ENCODE results near the gene CLDN14. TPM values are rescaled to one million over a fixed set of nuclear protein-coding genes. Genes with fewer than 3 reads are reported as not detected.

The CLDN14 gene
- total and polyA plus RNA-seq, 2 experiments from 2014 or later, result not detected

DNA sequence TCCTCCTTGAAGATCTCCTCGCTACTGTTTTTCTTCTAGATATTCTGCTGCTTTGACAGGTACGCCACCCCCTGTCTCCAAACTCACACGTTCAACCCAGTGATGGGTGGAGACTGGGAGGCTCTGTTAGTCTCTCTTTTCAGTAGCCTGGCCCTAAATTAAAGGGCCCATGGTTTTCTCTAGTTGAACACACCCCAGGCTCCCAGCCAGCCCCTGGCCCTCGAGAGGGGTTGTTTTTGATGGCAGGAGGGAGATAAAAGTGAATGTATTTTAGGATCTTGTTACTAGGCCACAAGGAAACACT is 21.6 kb upstream of the CLDN14 start:
- Mint-ChIP-seq H3K27me3 (ENCODE audit: insufficient read depth, low read depth, poor library complexity) (peaks cover 2% of the 10 kb centered on the region), H3K4me1 (peaks cover 4% of the 10 kb centered on the region; the same call in 1 of the 3 replicates), H3K36me3 (ENCODE audit: low read depth) (no peaks in the 10 kb centered on the region), H3K27ac (no peak overlapping the region), H3K9me3 (peaks cover 5% of the 10 kb centered on the region; the same call in 2 of the 3 replicates), H3K4me3 (no peak overlapping the region)
- Histone ChIP-seq H4K20me1 (replicated peaks; ENCODE audit: insufficient read depth) (no peaks in the 10 kb centered on the region), H3K4me3 (no peak overlapping the region), H3K4me1 (ENCODE audit: insufficient read depth) (no peaks in the 10 kb centered on the region), H3K79me2 (replicated peaks; ENCODE audit: insufficient read depth) (no peaks in the 10 kb centered on the region), H3F3A (replicated peaks; ENCODE audit: low read depth) (no peaks in the 10 kb centered on the region), H3K36me3 (ENCODE audit: insufficient read depth) (no peaks in the 10 kb centered on the region), H3K27me3 (ENCODE audit: insufficient read depth) (no peaks in the 10 kb centered on the region), H2AFZ (no peak overlapping the region), H3K27ac (ENCODE audit: low read depth) (no peak overlapping the region), H3K4me2 (no peak overlapping the region), H3K9me2 (ENCODE audit: insufficient read depth) (no peaks in the 10 kb centered on the region)
- ATAC-seq (no peak), DNase-seq (ENCODE audit: low spot score) (no peak)
- no peak for TF ChIP-seq EZH2 (IDR thresholded peaks at IDR 0.05; ENCODE audit: low read depth, unreplicated experiment)
- TF ChIP-seq STAT1 (IDR thresholded peaks at IDR 0.05; ENCODE audit: unreplicated experiment), result no peak
- TF ChIP-seq, protein P1, sequence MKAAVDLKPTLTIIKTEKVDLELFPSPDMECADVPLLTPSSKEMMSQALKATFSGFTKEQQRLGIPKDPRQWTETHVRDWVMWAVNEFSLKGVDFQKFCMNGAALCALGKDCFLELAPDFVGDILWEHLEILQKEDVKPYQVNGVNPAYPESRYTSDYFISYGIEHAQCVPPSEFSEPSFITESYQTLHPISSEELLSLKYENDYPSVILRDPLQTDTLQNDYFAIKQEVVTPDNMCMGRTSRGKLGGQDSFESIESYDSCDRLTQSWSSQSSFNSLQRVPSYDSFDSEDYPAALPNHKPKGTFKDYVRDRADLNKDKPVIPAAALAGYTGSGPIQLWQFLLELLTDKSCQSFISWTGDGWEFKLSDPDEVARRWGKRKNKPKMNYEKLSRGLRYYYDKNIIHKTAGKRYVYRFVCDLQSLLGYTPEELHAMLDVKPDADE (IDR thresholded peaks at IDR 0.05), result no peak
- TF ChIP-seq POLR2AphosphoS5 (IDR thresholded peaks at IDR 0.05; ENCODE audit: low read depth), result no peak
- TF ChIP-seq, protein P2, sequence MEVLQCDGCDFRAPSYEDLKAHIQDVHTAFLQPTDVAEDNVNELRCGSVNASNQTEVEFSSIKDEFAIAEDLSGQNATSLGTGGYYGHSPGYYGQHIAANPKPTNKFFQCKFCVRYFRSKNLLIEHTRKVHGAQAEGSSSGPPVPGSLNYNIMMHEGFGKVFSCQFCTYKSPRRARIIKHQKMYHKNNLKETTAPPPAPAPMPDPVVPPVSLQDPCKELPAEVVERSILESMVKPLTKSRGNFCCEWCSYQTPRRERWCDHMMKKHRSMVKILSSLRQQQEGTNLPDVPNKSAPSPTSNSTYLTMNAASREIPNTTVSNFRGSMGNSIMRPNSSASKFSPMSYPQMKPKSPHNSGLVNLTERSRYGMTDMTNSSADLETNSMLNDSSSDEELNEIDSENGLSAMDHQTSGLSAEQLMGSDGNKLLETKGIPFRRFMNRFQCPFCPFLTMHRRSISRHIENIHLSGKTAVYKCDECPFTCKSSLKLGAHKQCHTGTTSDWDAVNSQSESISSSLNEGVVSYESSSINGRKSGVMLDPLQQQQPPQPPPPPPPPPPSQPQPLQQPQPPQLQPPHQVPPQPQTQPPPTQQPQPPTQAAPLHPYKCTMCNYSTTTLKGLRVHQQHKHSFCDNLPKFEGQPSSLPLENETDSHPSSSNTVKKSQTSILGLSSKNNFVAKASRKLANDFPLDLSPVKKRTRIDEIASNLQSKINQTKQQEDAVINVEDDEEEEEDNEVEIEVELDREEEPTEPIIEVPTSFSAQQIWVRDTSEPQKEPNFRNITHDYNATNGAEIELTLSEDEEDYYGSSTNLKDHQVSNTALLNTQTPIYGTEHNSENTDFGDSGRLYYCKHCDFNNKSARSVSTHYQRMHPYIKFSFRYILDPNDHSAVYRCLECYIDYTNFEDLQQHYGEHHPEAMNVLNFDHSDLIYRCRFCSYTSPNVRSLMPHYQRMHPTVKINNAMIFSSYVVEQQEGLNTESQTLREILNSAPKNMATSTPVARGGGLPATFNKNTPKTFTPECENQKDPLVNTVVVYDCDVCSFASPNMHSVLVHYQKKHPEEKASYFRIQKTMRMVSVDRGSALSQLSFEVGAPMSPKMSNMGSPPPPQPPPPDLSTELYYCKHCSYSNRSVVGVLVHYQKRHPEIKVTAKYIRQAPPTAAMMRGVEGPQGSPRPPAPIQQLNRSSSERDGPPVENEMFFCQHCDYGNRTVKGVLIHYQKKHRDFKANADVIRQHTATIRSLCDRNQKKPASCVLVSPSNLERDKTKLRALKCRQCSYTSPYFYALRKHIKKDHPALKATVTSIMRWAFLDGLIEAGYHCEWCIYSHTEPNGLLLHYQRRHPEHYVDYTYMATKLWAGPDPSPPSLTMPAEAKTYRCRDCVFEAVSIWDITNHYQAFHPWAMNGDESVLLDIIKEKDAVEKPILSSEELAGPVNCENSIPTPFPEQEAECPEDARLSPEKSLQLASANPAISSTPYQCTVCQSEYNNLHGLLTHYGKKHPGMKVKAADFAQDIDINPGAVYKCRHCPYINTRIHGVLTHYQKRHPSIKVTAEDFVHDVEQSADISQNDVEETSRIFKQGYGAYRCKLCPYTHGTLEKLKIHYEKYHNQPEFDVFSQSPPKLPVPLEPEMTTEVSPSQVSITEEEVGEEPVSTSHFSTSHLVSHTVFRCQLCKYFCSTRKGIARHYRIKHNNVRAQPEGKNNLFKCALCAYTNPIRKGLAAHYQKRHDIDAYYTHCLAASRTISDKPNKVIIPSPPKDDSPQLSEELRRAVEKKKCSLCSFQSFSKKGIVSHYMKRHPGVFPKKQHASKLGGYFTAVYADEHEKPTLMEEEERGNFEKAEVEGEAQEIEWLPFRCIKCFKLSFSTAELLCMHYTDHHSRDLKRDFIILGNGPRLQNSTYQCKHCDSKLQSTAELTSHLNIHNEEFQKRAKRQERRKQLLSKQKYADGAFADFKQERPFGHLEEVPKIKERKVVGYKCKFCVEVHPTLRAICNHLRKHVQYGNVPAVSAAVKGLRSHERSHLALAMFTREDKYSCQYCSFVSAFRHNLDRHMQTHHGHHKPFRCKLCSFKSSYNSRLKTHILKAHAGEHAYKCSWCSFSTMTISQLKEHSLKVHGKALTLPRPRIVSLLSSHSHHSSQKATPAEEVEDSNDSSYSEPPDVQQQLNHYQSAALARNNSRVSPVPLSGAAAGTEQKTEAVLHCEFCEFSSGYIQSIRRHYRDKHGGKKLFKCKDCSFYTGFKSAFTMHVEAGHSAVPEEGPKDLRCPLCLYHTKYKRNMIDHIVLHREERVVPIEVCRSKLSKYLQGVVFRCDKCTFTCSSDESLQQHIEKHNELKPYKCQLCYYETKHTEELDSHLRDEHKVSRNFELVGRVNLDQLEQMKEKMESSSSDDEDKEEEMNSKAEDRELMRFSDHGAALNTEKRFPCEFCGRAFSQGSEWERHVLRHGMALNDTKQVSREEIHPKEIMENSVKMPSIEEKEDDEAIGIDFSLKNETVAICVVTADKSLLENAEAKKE (CRISPR knock-in tag; IDR thresholded peaks at IDR 0.05), result no peak
- TF ChIP-seq CTCF (conservative IDR thresholded peaks at IDR 0.05; ENCODE audit: low read depth in 2 of 2), result no peak
- TF ChIP-seq CREB1 (CRISPR knock-in tag; IDR thresholded peaks at IDR 0.05; ENCODE audit: low read depth), result no peak
- TF ChIP-seq REST (IDR thresholded peaks at IDR 0.05; ENCODE audit: unreplicated experiment), result no peak
- no peak for TF ChIP-seq EZH2phosphoT487 (IDR thresholded peaks at IDR 0.05; ENCODE audit: unreplicated experiment)
- no peak for TF ChIP-seq ZNF114 (CRISPR knock-in tag; IDR thresholded peaks at IDR 0.05)
